H9 (cell line): Measurements from ENCODE around the gene IPO9. TPM values are rescaled to one million over a fixed set of nuclear protein-coding genes. Genes with fewer than 3 reads are reported as not detected.

Experiments
- DNase-seq: peaks from one replicate; pipeline ENCODE4 v3.0.0-alpha.2; 2017
- H2AFZ ChIP-seq: one replicate; pipeline ENCODE4 v1.6.1; 2013; ENCODE audit warnings: mild to moderate bottlenecking, low read length, control low read depth, moderate library complexity
- H2AK5ac ChIP-seq: 2 replicates; pipeline ENCODE4 v1.6.1; 2013; ENCODE audit warnings: low read length, control low read depth, mixed read lengths; ENCODE audit not compliant: insufficient read length
- H2BK120ac ChIP-seq: one replicate; pipeline ENCODE4 v1.6.1; 2013; ENCODE audit warnings: low read depth, mild to moderate bottlenecking, low read length, control low read depth, inconsistent platforms; ENCODE audit not compliant: poor library complexity, severe bottlenecking
- H2BK12ac ChIP-seq: 2 replicates; pipeline ENCODE4 v1.6.1; 2013; ENCODE audit warnings: low read length, control low read depth, mixed read lengths, low read depth; ENCODE audit not compliant: insufficient read length
- H2BK15ac ChIP-seq: 2 replicates; pipeline ENCODE4 v1.6.1; 2013; ENCODE audit warnings: low read depth, low read length, control low read depth
- H2BK20ac ChIP-seq: one replicate; pipeline ENCODE4 v1.6.1; 2013; ENCODE audit warnings: low read depth, mild to moderate bottlenecking, low read length, control low read depth, inconsistent platforms; ENCODE audit not compliant: poor library complexity, severe bottlenecking
- H2BK5ac ChIP-seq: 2 replicates; pipeline ENCODE4 v1.6.1; 2013; ENCODE audit warnings: low read length, control low read depth, mixed read lengths; ENCODE audit not compliant: insufficient read length
- H3K14ac ChIP-seq: 2 replicates; pipeline ENCODE4 v1.6.1; 2013; ENCODE audit warnings: low read length, control low read depth; ENCODE audit not compliant: insufficient read depth
- H3K18ac ChIP-seq: 2 replicates; pipeline ENCODE4 v1.6.1; 2013; ENCODE audit warnings: low read depth, mild to moderate bottlenecking, mixed read lengths, low read length, control low read depth; ENCODE audit not compliant: insufficient read length
- H3K23ac ChIP-seq: 2 replicates; pipeline ENCODE4 v1.6.1; 2013; ENCODE audit warnings: low read length, control low read depth, mixed read lengths, low read depth; ENCODE audit not compliant: insufficient read length
- H3K23me2 ChIP-seq: 2 replicates; pipeline ENCODE4 v1.6.1; 2013; ENCODE audit warnings: low read depth, mild to moderate bottlenecking, mixed read lengths, low read length, control low read depth; ENCODE audit not compliant: insufficient read length, poor library complexity, severe bottlenecking
- H3K27ac ChIP-seq: 2 replicates; pipeline ENCODE4 v1.5.1; 2013; ENCODE audit warnings: low read length, control low read depth, mixed read lengths, low read depth; ENCODE audit not compliant: insufficient read length
- H3K27me3 ChIP-seq: 2 replicates; pipeline ENCODE4 v1.6.1; 2013; ENCODE audit warnings: low read length, control low read depth, inconsistent platforms; ENCODE audit not compliant: insufficient read depth
- H3K4ac ChIP-seq: 2 replicates; pipeline ENCODE4 v1.6.1; 2013; ENCODE audit warnings: low read depth, mild to moderate bottlenecking, control low read depth, inconsistent platforms, low read length, moderate library complexity
- H3K4me1 ChIP-seq: 2 replicates; pipeline ENCODE4 v1.6.1; 2013; ENCODE audit warnings: low read length, control low read depth, inconsistent platforms; ENCODE audit not compliant: insufficient read depth
- H3K4me2 ChIP-seq: 2 replicates; pipeline ENCODE4 v1.6.1; 2013; ENCODE audit warnings: low read length, control low read depth, mixed read lengths; ENCODE audit not compliant: insufficient read length, insufficient read depth
- H3K56ac ChIP-seq: 2 replicates; pipeline ENCODE4 v1.6.1; 2013; ENCODE audit warnings: low read depth, mild to moderate bottlenecking, mixed read lengths, low read length, control low read depth; ENCODE audit not compliant: insufficient read length
- H3K79me1 ChIP-seq: 2 replicates; pipeline ENCODE4 v1.6.1; 2013; ENCODE audit warnings: low read depth, mild to moderate bottlenecking, moderate library complexity, low read length, control low read depth, inconsistent platforms; ENCODE audit not compliant: insufficient read depth, poor library complexity, severe bottlenecking
- H3K79me2 ChIP-seq: 2 replicates; pipeline ENCODE4 v1.6.1; 2013; ENCODE audit warnings: low read length, control low read depth, inconsistent platforms; ENCODE audit not compliant: insufficient read depth
- H3K9ac ChIP-seq: 2 replicates; pipeline ENCODE4 v1.6.1; 2013; ENCODE audit warnings: low read length, control low read depth, mixed read lengths; ENCODE audit not compliant: insufficient read length; ENCODE audit errors: extremely low read depth
- H3K9me3 ChIP-seq: one replicate; pipeline ENCODE4 v1.6.1; 2013; ENCODE audit warnings: low read depth, low read length, inconsistent platforms; ENCODE audit not compliant: control insufficient read depth
- H3T11ph ChIP-seq: one replicate; pipeline ENCODE4 v1.6.1; 2013; ENCODE audit warnings: mild to moderate bottlenecking, low read length, control low read depth, inconsistent platforms
- H4K20me1 ChIP-seq: one replicate; pipeline ENCODE4 v1.6.1; 2013; ENCODE audit not compliant: control insufficient read depth, insufficient read length, insufficient read depth
- H4K5ac ChIP-seq: 2 replicates; pipeline ENCODE4 v1.6.1; 2013; ENCODE audit warnings: low read depth, mild to moderate bottlenecking, mixed read lengths, low read length, control low read depth; ENCODE audit not compliant: insufficient read length
- H4K8ac ChIP-seq: replicated peaks from 2 replicates; pipeline ENCODE4 v1.6.1; 2013; ENCODE audit warnings: low read length, control low read depth, mixed read lengths, low read depth; ENCODE audit not compliant: insufficient read length
- H4K91ac ChIP-seq: 2 replicates; pipeline ENCODE4 v1.6.1; 2013; ENCODE audit warnings: low read depth, mild to moderate bottlenecking, moderate library complexity, mixed read lengths, low read length, control low read depth; ENCODE audit not compliant: insufficient read length
- H3K27ac Mint-ChIP-seq, 3 experiments: 2 replicates in 2 of 3; 3 replicates in 1 of 3; pipeline ENCODE4 v1.8.0; 2020 to 2021; ENCODE audit warnings: mixed read lengths in 3 of 3, mild to moderate bottlenecking in 1 of 3, moderate library complexity in 1 of 3
- H3K27me3 Mint-ChIP-seq: 2 replicates; pipeline ENCODE4 v1.8.0; 2021; ENCODE audit warnings: low read depth, mild to moderate bottlenecking, moderate library complexity, mixed read lengths
- H3K36me3 Mint-ChIP-seq, 3 experiments: 2 replicates in 2 of 3; 3 replicates in 1 of 3; pipeline ENCODE4 v1.8.0; 2020 to 2021; ENCODE audit warnings: low read depth in 3 of 3, mixed read lengths in 3 of 3; ENCODE audit not compliant: insufficient read depth in 1 of 3
- H3K4me1 Mint-ChIP-seq, 2 experiments: 2 replicates each; pipeline ENCODE4 v1.8.0; 2020; ENCODE audit warnings: mixed read lengths in 2 of 2
- H3K4me3 Mint-ChIP-seq, 2 experiments: 2 replicates in 1 of 2; 3 replicates in 1 of 2; pipeline ENCODE4 v1.8.0; 2020 to 2021; ENCODE audit warnings: mild to moderate bottlenecking in 2 of 2, mixed read lengths in 2 of 2, moderate library complexity in 1 of 2
- H3K9me3 Mint-ChIP-seq, 2 experiments: 2 replicates in 1 of 2; 3 replicates in 1 of 2; pipeline ENCODE4 v1.8.0; 2020; ENCODE audit warnings: mild to moderate bottlenecking in 2 of 2, mixed read lengths in 2 of 2, moderate library complexity in 1 of 2
- WGBS: extraction: QIAGEN DNeasy Blood & Tissue Kit; methylation state at CpG from one replicate; pipeline ENCODE4 v1.1.7; 2013; ENCODE audit warnings: missing lambda C conversion rate, low lambda C conversion rate, mixed read lengths; ENCODE audit not compliant: insufficient read length; ENCODE audit errors: extremely low coverage; 5-methylcytosine and 5-hydroxymethylcytosine counted together
- total RNA-seq: library from RNA; stranded (reverse); gene quantifications from 2 replicates; pipeline ENCODE4 v1.2.1, GENCODE V29; 2021
- TF ChIP-seq, protein P1 (sequence below): fragments of 200-600 bp; sonication (generic); conservative IDR thresholded peaks from 3 replicates; pipeline ENCODE4 v1.8.0; 2021; ENCODE audit warnings: antibody characterized with exemption, mild to moderate bottlenecking

IPO9 gene
- total RNA-seq, 1 experiment from 2014 or later: 104 TPM

DNA sequence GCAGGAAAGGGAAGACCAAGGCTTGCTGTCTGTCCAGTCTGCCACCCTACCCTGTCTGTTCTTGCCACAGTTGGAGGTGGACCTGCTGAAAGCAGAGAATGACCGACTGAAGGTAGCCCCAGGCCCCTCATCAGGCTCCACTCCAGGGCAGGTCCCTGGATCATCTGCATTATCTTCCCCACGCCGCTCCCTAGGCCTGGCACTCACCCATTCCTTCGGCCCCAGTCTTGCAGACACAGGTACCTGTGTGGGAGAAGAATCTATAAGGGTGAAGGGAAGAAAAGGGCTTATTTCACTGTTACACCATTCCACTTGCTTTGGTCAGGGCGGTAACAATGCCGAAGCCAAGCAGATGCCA, 20.3 kb upstream of the IPO9 start:
- Histone ChIP-seq H4K20me1 (no peaks in the 10 kb centered on the region), H3K23me2 (no peaks in the 10 kb centered on the region), H2BK12ac (no peak overlapping the region), H3K56ac (no peak overlapping the region), H3K27me3 (no peaks in the 10 kb centered on the region), H2AK5ac (no peak overlapping the region), H3K9me3 (no peaks in the 10 kb centered on the region), H2BK15ac (no peak overlapping the region), H3K4ac (no peak overlapping the region), H3K27ac (no peak overlapping the region), H2AFZ (no peak overlapping the region), H2BK5ac (no peak overlapping the region), H3K23ac (no peak overlapping the region), H3K14ac (no peak overlapping the region), H2BK120ac (no peak overlapping the region), H4K91ac (no peak overlapping the region), H3K4me1 (no peaks in the 10 kb centered on the region), H3K4me2 (no peak overlapping the region), H3K9ac (no peak overlapping the region), H3K18ac (no peak overlapping the region), H4K8ac (no peak overlapping the region), H3K79me2 (no peaks in the 10 kb centered on the region), H3T11ph (no peak overlapping the region), H2BK20ac (no peak overlapping the region), H3K79me1 (no peaks in the 10 kb centered on the region), H4K5ac (no peak overlapping the region)
- Mint-ChIP-seq H3K27ac (no peak overlapping the region), H3K4me1 (no peaks in the 10 kb centered on the region), H3K4me3 (no peak overlapping the region), H3K27me3 (no peaks in the 10 kb centered on the region), H3K9me3 (no peaks in the 10 kb centered on the region), H3K36me3 (peaks cover 49 to 79% (median 70%) of the 10 kb centered on the region in 3 experiments)
- WGBS: no CpG with 5 or more reads among the region's 6 CpGs
- TF ChIP-seq, protein P1, sequence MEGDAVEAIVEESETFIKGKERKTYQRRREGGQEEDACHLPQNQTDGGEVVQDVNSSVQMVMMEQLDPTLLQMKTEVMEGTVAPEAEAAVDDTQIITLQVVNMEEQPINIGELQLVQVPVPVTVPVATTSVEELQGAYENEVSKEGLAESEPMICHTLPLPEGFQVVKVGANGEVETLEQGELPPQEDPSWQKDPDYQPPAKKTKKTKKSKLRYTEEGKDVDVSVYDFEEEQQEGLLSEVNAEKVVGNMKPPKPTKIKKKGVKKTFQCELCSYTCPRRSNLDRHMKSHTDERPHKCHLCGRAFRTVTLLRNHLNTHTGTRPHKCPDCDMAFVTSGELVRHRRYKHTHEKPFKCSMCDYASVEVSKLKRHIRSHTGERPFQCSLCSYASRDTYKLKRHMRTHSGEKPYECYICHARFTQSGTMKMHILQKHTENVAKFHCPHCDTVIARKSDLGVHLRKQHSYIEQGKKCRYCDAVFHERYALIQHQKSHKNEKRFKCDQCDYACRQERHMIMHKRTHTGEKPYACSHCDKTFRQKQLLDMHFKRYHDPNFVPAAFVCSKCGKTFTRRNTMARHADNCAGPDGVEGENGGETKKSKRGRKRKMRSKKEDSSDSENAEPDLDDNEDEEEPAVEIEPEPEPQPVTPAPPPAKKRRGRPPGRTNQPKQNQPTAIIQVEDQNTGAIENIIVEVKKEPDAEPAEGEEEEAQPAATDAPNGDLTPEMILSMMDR: no peak
- DNase-seq: no peak
